Vagina (tissue), 2 donors: Measurements from ENCODE around the gene JHY. TPM values are rescaled to one million over a fixed set of nuclear protein-coding genes. Genes with fewer than 3 reads are reported as not detected.

Source experiments
- DNase-seq, 2 donors: peaks; one replicate each; pipeline ENCODE4 v3.0.0-alpha.2; 2017; ENCODE audit errors: extremely low spot score in 2 of 2
- H3K27ac ChIP-seq: fragments of 200-600 bp; sonication (generic); one replicate; pipeline ENCODE4 v1.5.1; 2019
- H3K27me3 ChIP-seq: fragments of 200-600 bp; sonication (generic); one replicate; pipeline ENCODE4 v1.5.1; 2019
- H3K36me3 ChIP-seq, 2 donors: fragments of 200-600 bp; sonication (generic); one replicate each; pipeline ENCODE4 v1.5.1; 2017 to 2019
- H3K4me1 ChIP-seq: fragments of 200-600 bp; sonication (generic); one replicate; pipeline ENCODE4 v1.5.1; 2019
- H3K4me3 ChIP-seq, 2 donors: fragments of 200-600 bp; sonication (generic); 1 replicate in 1 of 2; 2 replicates in 1 of 2; pipeline ENCODE4 v1.5.1; 2016 to 2019
- H3K9me3 ChIP-seq: fragments of 200-600 bp; sonication (generic); one replicate; pipeline ENCODE4 v1.5.1; 2019
- POLR2A ChIP-seq, 2 donors: fragments of 450-650 bp; IDR thresholded peaks; one replicate each; pipeline ENCODE4 v1.6.1; 2017; ENCODE audit warnings: antibody characterized with exemption in 2 of 2, mild to moderate bottlenecking in 2 of 2, moderate library complexity in 2 of 2
- POLR2AphosphoS5 ChIP-seq, 2 donors: sonication (generic); formaldehyde crosslinking; IDR thresholded peaks; one replicate each; pipeline ENCODE4 v1.9.0; 2017; ENCODE audit warnings: antibody characterized with exemption in 2 of 2, mild to moderate bottlenecking in 2 of 2, low read depth in 1 of 2; ENCODE audit not compliant: insufficient read depth in 1 of 2
- intact Hi-C: fragments of 100-400 bp; cut with DNase I; formaldehyde crosslinking; loops from one replicate; pipeline ENCODE4 v1.15.1; 2023
- small RNA-seq: library from RNA; depleted of rRNA; stranded (forward); fragments of <200 nt; gene quantifications from one replicate; pipeline ENCODE3, GENCODE V24; 2016
- total RNA-seq: library from RNA; depleted of rRNA; stranded (reverse); fragments of >200 nt; gene quantifications from one replicate; pipeline ENCODE4 v1.2.3, GENCODE V29; 2016
- TF ChIP-seq, protein P1 (sequence below), 3 experiments: fragments of 450-650 bp in 2 of 3; fragments of 200-600 bp in 1 of 3; sonication (generic) in 1 of 3; IDR thresholded peaks; one replicate each; pipeline ENCODE4 v1.5.1; 2017 to 2019; ENCODE audit warnings: antibody characterized with exemption in 3 of 3, mild to moderate bottlenecking in 2 of 3, moderate library complexity in 2 of 3

Gene JHY
- total RNA-seq, 1 donor from 2014 or later, result 7.6 TPM

GRCh38 chr11:122995526-122995925 lies 113.0 kb downstream of the JHY start:
- Histone ChIP-seq H3K4me1 (no peaks in the 10 kb centered on the region), H3K4me3 (no peak overlapping the region), H3K27ac (no peak overlapping the region), H3K27me3 (no peaks in the 10 kb centered on the region), H3K36me3 (no peaks in the 10 kb centered on the region), H3K9me3 (no peaks in the 10 kb centered on the region)
- DNase-seq, result no peak
- intact Hi-C loops, result no loop called here
- TF ChIP-seq POLR2A (IDR thresholded peaks at IDR 0.05) (no peak), POLR2AphosphoS5 (IDR thresholded peaks at IDR 0.05; ENCODE audit: insufficient read depth in 1 of 2, low read depth in 1 of 2) (no peak)
- TF ChIP-seq, protein P1, sequence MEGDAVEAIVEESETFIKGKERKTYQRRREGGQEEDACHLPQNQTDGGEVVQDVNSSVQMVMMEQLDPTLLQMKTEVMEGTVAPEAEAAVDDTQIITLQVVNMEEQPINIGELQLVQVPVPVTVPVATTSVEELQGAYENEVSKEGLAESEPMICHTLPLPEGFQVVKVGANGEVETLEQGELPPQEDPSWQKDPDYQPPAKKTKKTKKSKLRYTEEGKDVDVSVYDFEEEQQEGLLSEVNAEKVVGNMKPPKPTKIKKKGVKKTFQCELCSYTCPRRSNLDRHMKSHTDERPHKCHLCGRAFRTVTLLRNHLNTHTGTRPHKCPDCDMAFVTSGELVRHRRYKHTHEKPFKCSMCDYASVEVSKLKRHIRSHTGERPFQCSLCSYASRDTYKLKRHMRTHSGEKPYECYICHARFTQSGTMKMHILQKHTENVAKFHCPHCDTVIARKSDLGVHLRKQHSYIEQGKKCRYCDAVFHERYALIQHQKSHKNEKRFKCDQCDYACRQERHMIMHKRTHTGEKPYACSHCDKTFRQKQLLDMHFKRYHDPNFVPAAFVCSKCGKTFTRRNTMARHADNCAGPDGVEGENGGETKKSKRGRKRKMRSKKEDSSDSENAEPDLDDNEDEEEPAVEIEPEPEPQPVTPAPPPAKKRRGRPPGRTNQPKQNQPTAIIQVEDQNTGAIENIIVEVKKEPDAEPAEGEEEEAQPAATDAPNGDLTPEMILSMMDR (IDR thresholded peaks at IDR 0.05), result no peak

DNA sequence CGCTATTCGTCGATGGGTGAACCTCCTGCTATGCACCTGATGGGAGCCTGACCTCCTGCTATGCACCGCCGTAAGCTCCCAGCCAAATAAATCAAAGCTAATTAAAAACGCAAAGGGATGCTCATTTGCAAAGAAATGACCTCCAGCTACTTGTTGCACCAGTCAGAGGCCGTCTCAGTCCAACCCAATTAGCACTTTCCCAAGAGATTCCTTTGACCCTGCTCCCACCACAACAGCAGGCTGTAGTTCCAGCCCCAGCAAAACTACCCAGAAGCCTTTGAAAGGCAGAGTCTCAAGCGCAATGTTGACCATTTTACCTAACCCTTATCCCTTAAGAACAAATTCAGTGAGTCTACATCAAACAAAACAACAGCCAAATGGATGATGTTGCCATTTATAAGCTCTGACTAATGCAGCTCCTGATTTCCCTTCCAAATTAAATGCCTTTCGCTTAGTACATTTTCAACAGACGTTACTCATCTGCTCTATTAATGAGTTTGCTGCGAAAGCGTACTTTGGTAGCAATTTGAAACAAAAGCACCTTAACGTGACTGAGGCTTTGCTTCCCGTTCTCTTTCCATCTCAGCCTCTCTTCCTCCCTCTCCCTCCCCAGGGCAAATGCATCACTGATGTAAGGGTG lies 116.3 kb downstream of the JHY start:
- Histone ChIP-seq H3K4me3 (no peak overlapping the region), H3K36me3 (no peaks in the 10 kb centered on the region), H3K27me3 (no peaks in the 10 kb centered on the region), H3K9me3 (no peaks in the 10 kb centered on the region), H3K4me1 (no peaks in the 10 kb centered on the region), H3K27ac (no peak overlapping the region)
- TF ChIP-seq POLR2A (IDR thresholded peaks at IDR 0.05), result no peak
- TF ChIP-seq, protein P1 (IDR thresholded peaks at IDR 0.05), result no peak
- TF ChIP-seq POLR2AphosphoS5 (IDR thresholded peaks at IDR 0.05; ENCODE audit: insufficient read depth in 1 of 2, low read depth in 1 of 2), result no peak
- peak in 1 of 2 donors; percentile 25 for DNase-seq
- intact Hi-C loops, result no loop called here

- no peaks in the 10 kb centered on the region for H3K36me3 ChIP-seq
- DNase-seq, result no peak
- no peaks in the 10 kb centered on the region for H3K27me3 ChIP-seq
- no peak overlapping the region for H3K27ac ChIP-seq
- no peaks in the 10 kb centered on the region for H3K9me3 ChIP-seq
- H3K4me1 ChIP-seq, result no peaks in the 10 kb centered on the region
- intact Hi-C loops, result no loop called here
- TF ChIP-seq, protein P1 (IDR thresholded peaks at IDR 0.05), result no peak
- TF ChIP-seq POLR2A (IDR thresholded peaks at IDR 0.05), result no peak
- no peak overlapping the region for H3K4me3 ChIP-seq
Observed at GRCh38 chr11:123000721-123001120, 118.2 kb downstream of the JHY start.

DNA sequence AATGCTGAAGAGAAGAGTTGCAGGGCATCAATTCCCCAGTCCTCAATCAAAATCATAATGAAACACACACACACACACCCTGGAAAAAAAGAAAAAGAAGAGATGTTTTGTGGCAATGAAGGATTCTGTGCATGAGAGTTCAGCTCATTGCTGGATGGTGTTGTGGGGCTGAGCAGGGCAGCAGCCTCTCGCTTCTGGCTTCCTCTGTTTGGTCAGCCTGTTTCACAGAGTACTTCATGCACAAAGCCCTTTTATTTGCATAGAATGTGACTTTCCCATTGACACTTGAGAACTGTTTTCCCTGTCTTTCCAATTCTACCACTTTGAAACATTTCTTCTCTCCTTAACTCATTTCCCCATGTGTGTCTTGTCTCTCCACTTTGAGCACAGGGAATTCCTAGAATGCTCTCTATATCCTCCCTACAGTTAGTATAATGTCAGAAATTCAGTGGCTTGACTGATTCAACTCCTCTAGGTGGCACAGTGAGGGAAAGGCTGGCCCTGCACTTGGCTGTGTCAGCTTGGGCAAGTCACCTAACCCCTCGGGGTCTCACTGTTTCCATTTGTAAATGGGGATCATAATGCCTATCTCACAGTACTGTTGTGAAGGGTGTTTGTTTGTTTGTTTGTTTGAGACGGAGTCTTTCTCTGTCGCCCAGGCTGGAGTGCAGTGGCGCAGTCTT lies 124.4 kb downstream of the JHY start:
- TF ChIP-seq, protein P1 (IDR thresholded peaks at IDR 0.05), result no peak
- TF ChIP-seq POLR2AphosphoS5 (IDR thresholded peaks at IDR 0.05; ENCODE audit: insufficient read depth in 1 of 2, low read depth in 1 of 2) (no peak), POLR2A (IDR thresholded peaks at IDR 0.05) (no peak)
- Histone ChIP-seq H3K9me3 (no peaks in the 10 kb centered on the region), H3K36me3 (no peaks in the 10 kb centered on the region), H3K27ac (no peak overlapping the region), H3K4me3 (no peak overlapping the region), H3K27me3 (no peaks in the 10 kb centered on the region), H3K4me1 (no peaks in the 10 kb centered on the region)
- intact Hi-C loops, result no loop called here
- DNase-seq, result no peak

Small RNA genes lying within 50 kb of the gene (small RNA-seq; reads per million reads assigned to genes)
- gene RNU4-23P, result not detected

Other genes with a start within 250 kb of the JHY start
- gene UBASH3B, start 227.0 kb upstream of the JHY start, total RNA-seq, result 2.2 TPM
- not detected for gene CRTAM, start 44.3 kb upstream of the JHY start, total RNA-seq
- gene BSX, start 99.1 kb downstream of the JHY start, total RNA-seq, result not detected
- gene HSPA8, start 179.4 kb downstream of the JHY start, total RNA-seq, result 584 TPM